Right atrium auricular region (tissue), 2 donors: ENCODE measurements around the gene CNTROB. TPM values are rescaled to one million over a fixed set of nuclear protein-coding genes. Genes with fewer than 3 reads are reported as not detected.

Experiments used
- DNase-seq: peaks from one replicate; pipeline ENCODE4 v3.0.0-alpha.2; 2019; ENCODE audit warnings: low spot score
- H3K27ac ChIP-seq, 2 donors: fragments of 200-600 bp; sonication (generic); 1 replicate in 1 of 2; 2 replicates in 1 of 2; pipeline ENCODE4 v1.5.1; 2016 to 2019
- H3K27me3 ChIP-seq, 2 donors: fragments of 200-600 bp; sonication (generic); one replicate each; pipeline versions ENCODE4 v1.5.1 to v1.6.0; 2017 to 2019
- H3K36me3 ChIP-seq: fragments of 200-600 bp; sonication (generic); one replicate; pipeline ENCODE4 v1.5.1; 2016
- H3K4me1 ChIP-seq, 2 donors: fragments of 200-600 bp; sonication (generic); one replicate each; pipeline versions ENCODE4 v1.5.1 to v1.6.0; 2017 to 2019
- H3K4me3 ChIP-seq, 2 donors: fragments of 200-600 bp; sonication (generic); 1 replicate in 1 of 2; 2 replicates in 1 of 2; pipeline ENCODE4 v1.5.1; 2017 to 2019; ENCODE audit warnings: mild to moderate bottlenecking in 1 of 2, moderate library complexity in 1 of 2
- H3K9me3 ChIP-seq, 2 donors: fragments of 200-600 bp; sonication (generic); one replicate each; pipeline ENCODE4 v1.5.1; 2019
- total RNA-seq, 2 donors: library from RNA; depleted of rRNA; stranded (reverse); fragments of >200 nt; gene quantifications; one replicate each; pipeline ENCODE4 v1.1.0, GENCODE V29; 2016
- TF ChIP-seq, protein P1 (sequence below), 2 donors: fragments of 200-600 bp; sonication (generic); IDR thresholded peaks; one replicate each; pipeline ENCODE4 v1.5.1; 2019; ENCODE audit warnings: antibody characterized with exemption in 2 of 2

CNTROB gene
- total RNA-seq, 2 donors from 2014 or later = 4.6 to 8.3 TPM

GRCh38 chr17:7889166-7889955, 42.6 kb upstream of the CNTROB start:
- Histone ChIP-seq H3K9me3 (no peaks in the 10 kb centered on the region), H3K4me1 (peaks cover 0 to 47% of the 10 kb centered on the region in 2 donors), H3K4me3 (peak overlapping the region in 1 of 2 donors; percentile 87), H3K36me3 (peaks cover 18% of the 10 kb centered on the region), H3K27ac (peak overlapping the region; percentile 88 to 90), H3K27me3 (no peaks in the 10 kb centered on the region)
- TF ChIP-seq, protein P1, sequence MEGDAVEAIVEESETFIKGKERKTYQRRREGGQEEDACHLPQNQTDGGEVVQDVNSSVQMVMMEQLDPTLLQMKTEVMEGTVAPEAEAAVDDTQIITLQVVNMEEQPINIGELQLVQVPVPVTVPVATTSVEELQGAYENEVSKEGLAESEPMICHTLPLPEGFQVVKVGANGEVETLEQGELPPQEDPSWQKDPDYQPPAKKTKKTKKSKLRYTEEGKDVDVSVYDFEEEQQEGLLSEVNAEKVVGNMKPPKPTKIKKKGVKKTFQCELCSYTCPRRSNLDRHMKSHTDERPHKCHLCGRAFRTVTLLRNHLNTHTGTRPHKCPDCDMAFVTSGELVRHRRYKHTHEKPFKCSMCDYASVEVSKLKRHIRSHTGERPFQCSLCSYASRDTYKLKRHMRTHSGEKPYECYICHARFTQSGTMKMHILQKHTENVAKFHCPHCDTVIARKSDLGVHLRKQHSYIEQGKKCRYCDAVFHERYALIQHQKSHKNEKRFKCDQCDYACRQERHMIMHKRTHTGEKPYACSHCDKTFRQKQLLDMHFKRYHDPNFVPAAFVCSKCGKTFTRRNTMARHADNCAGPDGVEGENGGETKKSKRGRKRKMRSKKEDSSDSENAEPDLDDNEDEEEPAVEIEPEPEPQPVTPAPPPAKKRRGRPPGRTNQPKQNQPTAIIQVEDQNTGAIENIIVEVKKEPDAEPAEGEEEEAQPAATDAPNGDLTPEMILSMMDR (IDR thresholded peaks at IDR 0.05) = peak in 1 of 2 donors; percentile 54
- peak; percentile 96 for DNase-seq

DNA sequence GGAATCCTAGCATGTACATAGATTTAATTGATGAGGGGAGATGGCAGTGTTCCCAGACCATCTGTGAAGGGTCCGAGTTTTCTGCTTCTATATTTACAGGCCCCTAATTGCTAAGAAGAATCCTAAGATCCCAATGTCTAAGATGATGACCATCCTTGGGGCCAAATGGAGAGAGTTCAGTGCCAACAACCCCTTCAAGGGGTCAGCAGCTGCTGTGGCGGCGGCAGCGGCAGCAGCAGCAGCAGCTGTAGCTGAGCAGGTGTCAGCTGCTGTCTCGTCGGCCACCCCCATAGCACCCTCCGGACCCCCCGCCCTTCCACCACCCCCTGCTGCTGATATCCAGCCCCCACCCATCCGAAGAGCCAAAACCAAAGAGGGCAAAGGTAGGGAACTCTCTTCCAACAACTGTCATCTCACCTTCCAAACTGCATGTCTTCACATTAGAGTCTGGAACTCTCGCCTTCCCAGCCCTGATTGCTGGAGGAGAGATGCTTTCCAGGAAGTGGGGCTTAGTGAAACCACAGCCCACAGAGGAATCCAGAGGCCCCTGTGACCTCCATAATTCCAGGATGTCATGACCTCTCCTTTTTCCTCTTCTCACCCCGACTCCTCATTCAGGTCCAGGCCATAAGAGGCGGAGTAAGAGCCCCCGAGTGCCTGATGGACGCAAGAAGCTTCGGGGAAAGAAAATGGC, 38.7 kb upstream of the CNTROB start:
- Histone ChIP-seq H3K4me1 (peaks cover 0 to 19% of the 10 kb centered on the region in 2 donors), H3K27me3 (no peaks in the 10 kb centered on the region), H3K36me3 (peaks cover 34% of the 10 kb centered on the region), H3K9me3 (no peaks in the 10 kb centered on the region), H3K27ac (no peak overlapping the region), H3K4me3 (no peak overlapping the region)
- TF ChIP-seq, protein P1 (IDR thresholded peaks at IDR 0.05) = no peak
- no peak for DNase-seq

GRCh38 chr17:7894226-7894625, 37.8 kb upstream of the CNTROB start:
- H3K9me3 ChIP-seq = no peaks in the 10 kb centered on the region
- H3K4me1 ChIP-seq = peaks cover 0 to 10% of the 10 kb centered on the region in 2 donors
- TF ChIP-seq, protein P1 (IDR thresholded peaks at IDR 0.05) = no peak
- H3K4me3 ChIP-seq = no peak overlapping the region
- H3K27me3 ChIP-seq = no peaks in the 10 kb centered on the region
- H3K27ac ChIP-seq = no peak overlapping the region
- no peak for DNase-seq
- H3K36me3 ChIP-seq = peaks cover 43% of the 10 kb centered on the region

- TF ChIP-seq, protein P1 (IDR thresholded peaks at IDR 0.05) = no peak
- H3K36me3 ChIP-seq = peaks cover 50% of the 10 kb centered on the region
- no peak for DNase-seq
- peaks cover 0 to 4% of the 10 kb centered on the region in 2 donors for H3K4me1 ChIP-seq
- H3K4me3 ChIP-seq = no peak overlapping the region
- H3K27me3 ChIP-seq = no peaks in the 10 kb centered on the region
- no peak overlapping the region for H3K27ac ChIP-seq
- no peaks in the 10 kb centered on the region for H3K9me3 ChIP-seq
Measured at GRCh38 chr17:7894866-7895265, 37.1 kb upstream of the CNTROB start.

GRCh38 chr17:7897090-7897489, 34.9 kb upstream of the CNTROB start:
- DNase-seq = no peak
- H3K36me3 ChIP-seq = peaks cover 69% of the 10 kb centered on the region
- no peak overlapping the region for H3K4me3 ChIP-seq
- H3K4me1 ChIP-seq = no peaks in the 10 kb centered on the region
- TF ChIP-seq, protein P1 (IDR thresholded peaks at IDR 0.05) = no peak
- H3K27me3 ChIP-seq = no peaks in the 10 kb centered on the region
- no peak overlapping the region for H3K27ac ChIP-seq
- no peaks in the 10 kb centered on the region for H3K9me3 ChIP-seq
